NCI-H82 (cell line): ENCODE results near the gene BACE2.
"Not testable (repeated sequence)": the region's sequence is repeated elsewhere in the genome, so short reads cannot be mapped to it uniquely, and the experiment has no call there.

ENCODE experiments used
- DNase-seq: peaks from one replicate; lab custom pipeline; 2025; lab: John Stamatoyannopoulos, UW

BACE2 gene

DNA sequence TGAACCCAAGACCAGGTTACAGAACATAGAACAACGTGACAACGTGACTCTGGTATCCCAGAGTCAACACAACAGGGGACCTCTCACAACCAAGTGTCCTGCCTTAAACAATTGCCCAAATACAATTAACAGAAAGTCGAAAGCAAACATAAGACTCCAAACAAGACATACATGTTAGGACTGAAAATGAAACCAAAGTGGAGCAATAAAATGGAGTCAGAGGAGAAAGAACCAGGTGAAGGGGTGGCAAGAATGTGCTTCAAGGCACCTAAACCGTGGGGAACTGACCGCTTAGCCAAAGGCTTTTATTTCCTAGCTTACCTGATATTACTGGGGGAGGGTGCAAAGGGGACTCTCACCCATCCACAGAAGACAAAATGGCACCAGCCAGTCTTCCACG lies 17.8 kb downstream of the BACE2 start:
- DNase-seq, result no peak

- DNase-seq, result no peak
These were observed 19.0 kb downstream of the BACE2 start for GRCh38 chr21:41186755-41187536.

DNA sequence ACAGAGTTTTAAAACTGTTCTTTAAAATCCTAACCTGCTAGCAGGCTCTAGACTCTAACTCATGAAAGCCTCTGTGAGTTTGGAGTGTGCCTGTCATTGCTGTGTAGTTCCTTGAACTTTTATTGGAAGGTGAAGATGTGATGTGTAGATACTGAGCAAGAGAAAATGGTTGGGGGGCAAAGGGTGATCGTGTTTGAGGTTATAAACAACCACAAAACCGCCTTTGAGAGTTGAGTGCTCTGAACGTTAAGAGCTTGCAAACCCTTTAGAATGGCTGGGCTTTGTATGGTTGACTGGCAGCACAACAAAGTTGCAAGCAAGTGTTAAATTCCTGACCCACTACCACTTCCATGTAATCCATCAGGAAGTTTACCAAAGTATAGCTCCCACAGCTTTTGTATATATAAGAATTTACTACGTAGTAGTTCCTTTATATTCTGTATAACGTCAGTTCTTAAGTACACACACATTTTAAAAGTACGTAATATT lies 19.6 kb downstream of the BACE2 start:
- DNase-seq, result no peak

- DNase-seq, result no peak
These were observed 20.7 kb downstream of the BACE2 start for GRCh38 chr21:41188486-41189149.

DNA sequence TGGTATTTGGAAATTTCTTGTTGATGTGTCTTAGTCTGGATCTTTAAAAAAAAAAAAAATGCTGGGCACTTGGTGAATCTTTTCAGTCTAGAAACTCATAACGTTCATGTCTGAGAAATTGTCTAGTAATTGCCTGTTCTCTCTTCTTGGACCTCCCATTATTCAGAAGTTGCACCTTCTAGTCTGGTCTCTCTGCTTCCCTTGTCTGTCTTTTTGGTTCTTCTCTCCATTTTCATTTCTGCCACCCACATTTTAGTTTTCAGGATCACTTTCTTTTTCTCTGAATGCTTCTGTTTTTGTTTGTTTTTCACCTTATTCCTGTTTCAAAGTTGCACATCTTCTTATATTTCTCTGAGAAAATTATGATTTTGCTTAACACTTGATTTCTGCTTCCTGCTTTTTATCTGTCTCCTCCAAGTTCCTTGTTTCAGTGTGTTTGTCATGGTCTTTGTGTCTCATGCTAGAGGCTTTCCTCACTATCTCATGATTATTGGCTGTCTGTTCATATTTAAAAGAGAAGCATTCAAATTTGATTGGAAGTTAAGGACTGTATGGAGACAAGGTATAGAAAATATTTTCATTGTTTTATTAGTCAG lies 21.3 kb downstream of the BACE2 start:
- DNase-seq, result no peak

GRCh38 chr21:41192552-41192951 lies 24.6 kb downstream of the BACE2 start:
- DNase-seq, result not testable (repeated sequence)

- DNase-seq, result no peak
These were observed 27.4 kb downstream of the BACE2 start for GRCh38 chr21:41195311-41195710.

DNA sequence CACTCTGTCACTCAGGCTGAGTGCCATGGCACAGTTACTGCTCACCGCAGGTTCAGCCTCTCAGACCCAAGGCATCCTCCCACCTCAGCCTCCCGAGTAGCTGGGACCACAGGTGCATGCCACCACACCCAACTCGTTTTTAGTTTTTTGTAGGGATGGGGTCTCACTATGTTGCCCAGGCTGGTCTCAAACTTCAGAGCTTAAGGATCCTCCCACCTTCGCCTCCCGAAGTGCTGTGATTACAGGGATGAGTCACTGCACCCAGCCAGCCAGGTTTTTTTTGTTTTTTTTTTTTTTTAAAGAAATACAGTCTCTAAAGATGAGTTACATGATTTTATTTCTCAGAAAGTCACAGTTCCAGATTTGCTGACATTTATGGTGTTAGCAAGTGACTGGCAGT lies 29.0 kb downstream of the BACE2 start:
- DNase-seq, result no peak

DNA sequence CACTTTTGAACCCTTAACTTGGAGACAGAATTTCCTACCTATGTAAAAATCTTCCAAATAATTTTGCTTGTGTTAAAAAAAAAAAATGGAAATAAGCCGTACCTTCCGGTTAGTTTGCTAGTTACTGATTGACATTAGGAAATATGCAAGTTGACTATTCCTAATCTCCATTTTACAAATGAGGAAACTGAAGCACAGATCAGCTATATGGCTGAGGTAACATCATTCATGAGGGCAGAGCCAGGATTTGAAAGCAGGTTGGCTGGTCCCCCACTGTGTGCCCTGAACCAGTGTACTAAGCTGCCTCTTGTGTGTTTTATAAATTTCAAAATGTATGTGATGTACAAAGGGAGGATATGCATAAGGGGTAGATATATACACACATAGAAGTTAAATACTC lies 29.6 kb downstream of the BACE2 start:
- no peak for DNase-seq

GRCh38 chr21:41198647-41199046 lies 30.7 kb downstream of the BACE2 start:
- DNase-seq, result not testable (repeated sequence)

- DNase-seq, result no peak
These were observed 31.2 kb downstream of the BACE2 start for GRCh38 chr21:41199123-41199522.

- no peak for DNase-seq
These were observed 31.6 kb downstream of the BACE2 start for GRCh38 chr21:41199588-41199987.

GRCh38 chr21:41201385-41201784 lies 33.4 kb downstream of the BACE2 start:
- no peak for DNase-seq

DNA sequence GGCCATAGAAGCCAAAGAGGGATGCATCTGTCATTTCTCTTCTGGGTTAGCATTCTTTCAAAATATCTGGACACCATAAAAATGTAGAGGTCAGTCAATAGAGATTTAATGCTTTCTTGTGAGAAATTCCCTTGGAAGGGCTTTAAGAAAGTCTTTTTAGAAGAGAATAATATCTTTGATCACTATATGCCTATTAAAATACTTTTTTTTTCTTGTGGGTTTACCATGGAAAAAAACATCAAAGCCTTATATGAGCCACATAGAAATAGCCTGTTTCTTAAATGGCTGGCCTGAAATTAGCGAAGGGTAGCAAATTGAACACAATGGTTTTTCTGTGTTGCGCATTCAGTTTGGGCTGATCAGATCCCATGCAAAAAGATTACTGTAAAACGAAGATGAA lies 36.8 kb downstream of the BACE2 start:
- DNase-seq, result no peak

- DNase-seq, result peak; percentile 17
These were observed 39.7 kb downstream of the BACE2 start for GRCh38 chr21:41207401-41208375.

GRCh38 chr21:41208376-41208763 lies 40.4 kb downstream of the BACE2 start:
- DNase-seq, result no peak

GRCh38 chr21:41209016-41209619 lies 41.2 kb downstream of the BACE2 start:
- no peak for DNase-seq

- DNase-seq, result no peak
These were observed 42.6 kb downstream of the BACE2 start for GRCh38 chr21:41210426-41211059.

DNA sequence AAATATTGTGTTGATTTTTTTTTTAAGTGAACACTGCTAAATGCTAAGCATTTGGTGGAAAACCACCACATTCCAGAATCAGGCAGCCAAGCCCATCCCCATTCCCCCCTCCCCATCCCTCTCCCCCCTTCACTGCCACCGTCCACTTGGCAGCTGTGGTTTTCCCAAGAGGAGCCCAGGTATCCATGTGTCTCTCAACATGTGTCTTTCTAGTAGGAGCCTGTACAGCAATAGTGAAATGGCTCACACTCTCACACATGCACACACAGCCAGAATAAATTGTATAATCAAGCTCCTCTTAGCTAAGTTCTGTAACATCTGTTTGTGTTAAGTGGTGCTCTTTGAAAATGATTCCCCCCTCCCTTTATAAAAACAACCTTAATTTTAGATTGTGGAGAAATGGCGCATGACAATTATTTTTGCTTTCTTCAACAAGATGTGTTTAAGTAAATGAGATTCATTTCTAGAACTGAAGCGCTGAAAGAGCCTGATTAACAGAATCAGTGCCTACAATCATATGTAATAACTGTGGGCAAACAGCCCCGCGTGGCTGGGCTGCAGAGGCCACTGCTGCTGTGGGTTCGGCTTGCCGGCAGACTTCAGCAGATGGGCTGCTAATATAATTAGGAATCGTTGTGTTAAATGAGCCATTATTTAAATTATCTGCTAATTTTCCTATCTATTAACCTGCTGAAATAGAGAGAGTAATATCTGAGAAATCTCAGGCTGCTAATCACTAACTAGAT lies 43.3 kb downstream of the BACE2 start:
- no peak for DNase-seq

GRCh38 chr21:41213021-41213420 lies 45.1 kb downstream of the BACE2 start:
- DNase-seq, result no peak
